ENCODE results near the gene FBN1. TPM values are rescaled to one million over a fixed set of nuclear protein-coding genes. Genes with fewer than 3 reads are reported as not detected.

Gene FBN1
- total and polyA plus RNA-seq, 2 experiments from 2014 or later, result 1.9 to 3.8 TPM

DNA sequence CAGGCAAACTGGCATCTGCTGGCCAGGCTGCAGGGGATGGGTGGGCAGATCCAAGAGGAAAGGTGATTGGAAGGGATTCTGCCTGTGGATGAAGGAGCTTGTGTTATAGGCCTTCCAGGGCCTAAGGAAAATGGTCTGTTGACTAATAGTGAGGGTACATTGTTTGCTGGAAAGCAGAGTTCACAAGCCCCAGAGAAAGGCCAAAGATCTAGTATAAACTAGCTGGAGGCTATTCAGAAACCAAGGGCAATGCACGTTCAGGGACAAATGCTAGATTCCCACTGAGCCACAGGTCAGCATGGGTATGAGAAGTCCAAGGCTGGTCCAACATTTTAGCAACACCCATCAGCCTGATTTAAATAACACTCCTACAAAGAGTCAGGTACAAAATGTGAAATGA lies 74.7 kb downstream of the FBN1 start (continued):
- TF ChIP-seq, protein P1, sequence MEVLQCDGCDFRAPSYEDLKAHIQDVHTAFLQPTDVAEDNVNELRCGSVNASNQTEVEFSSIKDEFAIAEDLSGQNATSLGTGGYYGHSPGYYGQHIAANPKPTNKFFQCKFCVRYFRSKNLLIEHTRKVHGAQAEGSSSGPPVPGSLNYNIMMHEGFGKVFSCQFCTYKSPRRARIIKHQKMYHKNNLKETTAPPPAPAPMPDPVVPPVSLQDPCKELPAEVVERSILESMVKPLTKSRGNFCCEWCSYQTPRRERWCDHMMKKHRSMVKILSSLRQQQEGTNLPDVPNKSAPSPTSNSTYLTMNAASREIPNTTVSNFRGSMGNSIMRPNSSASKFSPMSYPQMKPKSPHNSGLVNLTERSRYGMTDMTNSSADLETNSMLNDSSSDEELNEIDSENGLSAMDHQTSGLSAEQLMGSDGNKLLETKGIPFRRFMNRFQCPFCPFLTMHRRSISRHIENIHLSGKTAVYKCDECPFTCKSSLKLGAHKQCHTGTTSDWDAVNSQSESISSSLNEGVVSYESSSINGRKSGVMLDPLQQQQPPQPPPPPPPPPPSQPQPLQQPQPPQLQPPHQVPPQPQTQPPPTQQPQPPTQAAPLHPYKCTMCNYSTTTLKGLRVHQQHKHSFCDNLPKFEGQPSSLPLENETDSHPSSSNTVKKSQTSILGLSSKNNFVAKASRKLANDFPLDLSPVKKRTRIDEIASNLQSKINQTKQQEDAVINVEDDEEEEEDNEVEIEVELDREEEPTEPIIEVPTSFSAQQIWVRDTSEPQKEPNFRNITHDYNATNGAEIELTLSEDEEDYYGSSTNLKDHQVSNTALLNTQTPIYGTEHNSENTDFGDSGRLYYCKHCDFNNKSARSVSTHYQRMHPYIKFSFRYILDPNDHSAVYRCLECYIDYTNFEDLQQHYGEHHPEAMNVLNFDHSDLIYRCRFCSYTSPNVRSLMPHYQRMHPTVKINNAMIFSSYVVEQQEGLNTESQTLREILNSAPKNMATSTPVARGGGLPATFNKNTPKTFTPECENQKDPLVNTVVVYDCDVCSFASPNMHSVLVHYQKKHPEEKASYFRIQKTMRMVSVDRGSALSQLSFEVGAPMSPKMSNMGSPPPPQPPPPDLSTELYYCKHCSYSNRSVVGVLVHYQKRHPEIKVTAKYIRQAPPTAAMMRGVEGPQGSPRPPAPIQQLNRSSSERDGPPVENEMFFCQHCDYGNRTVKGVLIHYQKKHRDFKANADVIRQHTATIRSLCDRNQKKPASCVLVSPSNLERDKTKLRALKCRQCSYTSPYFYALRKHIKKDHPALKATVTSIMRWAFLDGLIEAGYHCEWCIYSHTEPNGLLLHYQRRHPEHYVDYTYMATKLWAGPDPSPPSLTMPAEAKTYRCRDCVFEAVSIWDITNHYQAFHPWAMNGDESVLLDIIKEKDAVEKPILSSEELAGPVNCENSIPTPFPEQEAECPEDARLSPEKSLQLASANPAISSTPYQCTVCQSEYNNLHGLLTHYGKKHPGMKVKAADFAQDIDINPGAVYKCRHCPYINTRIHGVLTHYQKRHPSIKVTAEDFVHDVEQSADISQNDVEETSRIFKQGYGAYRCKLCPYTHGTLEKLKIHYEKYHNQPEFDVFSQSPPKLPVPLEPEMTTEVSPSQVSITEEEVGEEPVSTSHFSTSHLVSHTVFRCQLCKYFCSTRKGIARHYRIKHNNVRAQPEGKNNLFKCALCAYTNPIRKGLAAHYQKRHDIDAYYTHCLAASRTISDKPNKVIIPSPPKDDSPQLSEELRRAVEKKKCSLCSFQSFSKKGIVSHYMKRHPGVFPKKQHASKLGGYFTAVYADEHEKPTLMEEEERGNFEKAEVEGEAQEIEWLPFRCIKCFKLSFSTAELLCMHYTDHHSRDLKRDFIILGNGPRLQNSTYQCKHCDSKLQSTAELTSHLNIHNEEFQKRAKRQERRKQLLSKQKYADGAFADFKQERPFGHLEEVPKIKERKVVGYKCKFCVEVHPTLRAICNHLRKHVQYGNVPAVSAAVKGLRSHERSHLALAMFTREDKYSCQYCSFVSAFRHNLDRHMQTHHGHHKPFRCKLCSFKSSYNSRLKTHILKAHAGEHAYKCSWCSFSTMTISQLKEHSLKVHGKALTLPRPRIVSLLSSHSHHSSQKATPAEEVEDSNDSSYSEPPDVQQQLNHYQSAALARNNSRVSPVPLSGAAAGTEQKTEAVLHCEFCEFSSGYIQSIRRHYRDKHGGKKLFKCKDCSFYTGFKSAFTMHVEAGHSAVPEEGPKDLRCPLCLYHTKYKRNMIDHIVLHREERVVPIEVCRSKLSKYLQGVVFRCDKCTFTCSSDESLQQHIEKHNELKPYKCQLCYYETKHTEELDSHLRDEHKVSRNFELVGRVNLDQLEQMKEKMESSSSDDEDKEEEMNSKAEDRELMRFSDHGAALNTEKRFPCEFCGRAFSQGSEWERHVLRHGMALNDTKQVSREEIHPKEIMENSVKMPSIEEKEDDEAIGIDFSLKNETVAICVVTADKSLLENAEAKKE (CRISPR knock-in tag; IDR thresholded peaks at IDR 0.05), result no peak
- TF ChIP-seq CREB1 (CRISPR knock-in tag; IDR thresholded peaks at IDR 0.05; ENCODE audit: low read depth) (no peak), ZNF331 (CRISPR knock-in tag; IDR thresholded peaks at IDR 0.05; ENCODE audit: low read depth) (no peak)

DNA sequence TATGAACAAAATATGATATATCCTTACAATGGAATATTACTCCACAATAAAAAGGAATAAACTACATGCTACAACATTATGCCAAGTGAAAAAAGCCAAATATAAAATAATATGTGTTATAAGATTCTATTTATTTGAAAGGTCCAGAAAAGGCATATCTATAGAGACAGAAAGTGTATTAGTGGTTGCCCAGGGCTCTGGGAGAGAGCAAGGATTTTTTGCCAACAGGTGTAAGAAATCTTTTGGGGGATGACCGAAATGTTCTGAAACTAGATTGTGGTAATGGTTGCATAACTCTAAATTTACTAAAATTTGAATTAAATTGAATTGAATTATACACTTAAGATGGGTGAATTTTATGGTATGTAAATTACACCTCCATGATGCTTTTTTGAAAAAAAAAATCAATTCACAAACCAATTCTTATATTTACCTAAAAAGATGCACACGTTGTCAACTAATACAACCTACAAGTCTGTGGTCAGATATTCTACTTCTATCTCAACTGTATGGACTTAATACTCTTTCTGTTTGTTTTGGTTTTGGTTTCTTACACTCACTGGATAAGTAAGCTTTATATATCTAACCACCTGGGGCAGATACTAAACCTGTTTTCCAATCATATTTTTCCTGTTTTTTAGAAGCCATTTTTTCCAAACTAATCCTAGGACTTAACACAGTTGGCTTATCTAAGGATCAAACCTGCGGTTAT lies 75.8 kb downstream of the FBN1 start:
- no peaks in the 10 kb centered on the region for H3K4me1 ChIP-seq (ENCODE audit: insufficient read depth)
- H3K36me3 Mint-ChIP-seq (ENCODE audit: low read depth), result no peaks in the 10 kb centered on the region
- H3K27ac ChIP-seq (ENCODE audit: low read depth), result no peak overlapping the region
- no peak overlapping the region for H3K4me3 Mint-ChIP-seq
- H3K4me2 ChIP-seq, result no peak overlapping the region
- H3K4me1 Mint-ChIP-seq, result peaks cover 7% of the 10 kb centered on the region; the same call in 1 of the 3 replicates
- no peaks in the 10 kb centered on the region for H3K36me3 ChIP-seq (ENCODE audit: insufficient read depth)
- H4K20me1 ChIP-seq (replicated peaks; ENCODE audit: insufficient read depth), result no peaks in the 10 kb centered on the region
- no peaks in the 10 kb centered on the region for H3F3A ChIP-seq (replicated peaks; ENCODE audit: low read depth)
- DNase-seq (ENCODE audit: low spot score) (no peak), ATAC-seq (no peak)
- H3K27me3 ChIP-seq (ENCODE audit: insufficient read depth), result no peaks in the 10 kb centered on the region
- H3K9me2 ChIP-seq (ENCODE audit: insufficient read depth), result no peaks in the 10 kb centered on the region
- no peaks in the 10 kb centered on the region for H3K27me3 Mint-ChIP-seq (ENCODE audit: insufficient read depth, low read depth, poor library complexity)
- H3K4me3 ChIP-seq, result no peak overlapping the region
- H2AFZ ChIP-seq, result no peak overlapping the region
- no peak overlapping the region for H3K27ac Mint-ChIP-seq
- no peaks in the 10 kb centered on the region for H3K79me2 ChIP-seq (replicated peaks; ENCODE audit: insufficient read depth)
- no peaks in the 10 kb centered on the region for H3K9me3 Mint-ChIP-seq
- TF ChIP-seq CREB1 (CRISPR knock-in tag; IDR thresholded peaks at IDR 0.05; ENCODE audit: low read depth) (no peak), EZH2phosphoT487 (IDR thresholded peaks at IDR 0.05; ENCODE audit: unreplicated experiment) (no peak), STAT1 (IDR thresholded peaks at IDR 0.05; ENCODE audit: unreplicated experiment) (no peak), JUNB (IDR thresholded peaks at IDR 0.05; ENCODE audit: unreplicated experiment) (no peak), POLR2AphosphoS5 (IDR thresholded peaks at IDR 0.05; ENCODE audit: low read depth) (no peak), NANOG (IDR thresholded peaks at IDR 0.05; ENCODE audit: borderline replicate concordance) (no peak)
- TF ChIP-seq, protein P2, sequence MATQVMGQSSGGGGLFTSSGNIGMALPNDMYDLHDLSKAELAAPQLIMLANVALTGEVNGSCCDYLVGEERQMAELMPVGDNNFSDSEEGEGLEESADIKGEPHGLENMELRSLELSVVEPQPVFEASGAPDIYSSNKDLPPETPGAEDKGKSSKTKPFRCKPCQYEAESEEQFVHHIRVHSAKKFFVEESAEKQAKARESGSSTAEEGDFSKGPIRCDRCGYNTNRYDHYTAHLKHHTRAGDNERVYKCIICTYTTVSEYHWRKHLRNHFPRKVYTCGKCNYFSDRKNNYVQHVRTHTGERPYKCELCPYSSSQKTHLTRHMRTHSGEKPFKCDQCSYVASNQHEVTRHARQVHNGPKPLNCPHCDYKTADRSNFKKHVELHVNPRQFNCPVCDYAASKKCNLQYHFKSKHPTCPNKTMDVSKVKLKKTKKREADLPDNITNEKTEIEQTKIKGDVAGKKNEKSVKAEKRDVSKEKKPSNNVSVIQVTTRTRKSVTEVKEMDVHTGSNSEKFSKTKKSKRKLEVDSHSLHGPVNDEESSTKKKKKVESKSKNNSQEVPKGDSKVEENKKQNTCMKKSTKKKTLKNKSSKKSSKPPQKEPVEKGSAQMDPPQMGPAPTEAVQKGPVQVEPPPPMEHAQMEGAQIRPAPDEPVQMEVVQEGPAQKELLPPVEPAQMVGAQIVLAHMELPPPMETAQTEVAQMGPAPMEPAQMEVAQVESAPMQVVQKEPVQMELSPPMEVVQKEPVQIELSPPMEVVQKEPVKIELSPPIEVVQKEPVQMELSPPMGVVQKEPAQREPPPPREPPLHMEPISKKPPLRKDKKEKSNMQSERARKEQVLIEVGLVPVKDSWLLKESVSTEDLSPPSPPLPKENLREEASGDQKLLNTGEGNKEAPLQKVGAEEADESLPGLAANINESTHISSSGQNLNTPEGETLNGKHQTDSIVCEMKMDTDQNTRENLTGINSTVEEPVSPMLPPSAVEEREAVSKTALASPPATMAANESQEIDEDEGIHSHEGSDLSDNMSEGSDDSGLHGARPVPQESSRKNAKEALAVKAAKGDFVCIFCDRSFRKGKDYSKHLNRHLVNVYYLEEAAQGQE (IDR thresholded peaks at IDR 0.05; ENCODE audit: unreplicated experiment), result no peak
- TF ChIP-seq, protein P3, sequence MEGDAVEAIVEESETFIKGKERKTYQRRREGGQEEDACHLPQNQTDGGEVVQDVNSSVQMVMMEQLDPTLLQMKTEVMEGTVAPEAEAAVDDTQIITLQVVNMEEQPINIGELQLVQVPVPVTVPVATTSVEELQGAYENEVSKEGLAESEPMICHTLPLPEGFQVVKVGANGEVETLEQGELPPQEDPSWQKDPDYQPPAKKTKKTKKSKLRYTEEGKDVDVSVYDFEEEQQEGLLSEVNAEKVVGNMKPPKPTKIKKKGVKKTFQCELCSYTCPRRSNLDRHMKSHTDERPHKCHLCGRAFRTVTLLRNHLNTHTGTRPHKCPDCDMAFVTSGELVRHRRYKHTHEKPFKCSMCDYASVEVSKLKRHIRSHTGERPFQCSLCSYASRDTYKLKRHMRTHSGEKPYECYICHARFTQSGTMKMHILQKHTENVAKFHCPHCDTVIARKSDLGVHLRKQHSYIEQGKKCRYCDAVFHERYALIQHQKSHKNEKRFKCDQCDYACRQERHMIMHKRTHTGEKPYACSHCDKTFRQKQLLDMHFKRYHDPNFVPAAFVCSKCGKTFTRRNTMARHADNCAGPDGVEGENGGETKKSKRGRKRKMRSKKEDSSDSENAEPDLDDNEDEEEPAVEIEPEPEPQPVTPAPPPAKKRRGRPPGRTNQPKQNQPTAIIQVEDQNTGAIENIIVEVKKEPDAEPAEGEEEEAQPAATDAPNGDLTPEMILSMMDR (conservative IDR thresholded peaks at IDR 0.05; ENCODE audit: low read depth in 2 of 2), result no peak
- TF ChIP-seq, protein P4, sequence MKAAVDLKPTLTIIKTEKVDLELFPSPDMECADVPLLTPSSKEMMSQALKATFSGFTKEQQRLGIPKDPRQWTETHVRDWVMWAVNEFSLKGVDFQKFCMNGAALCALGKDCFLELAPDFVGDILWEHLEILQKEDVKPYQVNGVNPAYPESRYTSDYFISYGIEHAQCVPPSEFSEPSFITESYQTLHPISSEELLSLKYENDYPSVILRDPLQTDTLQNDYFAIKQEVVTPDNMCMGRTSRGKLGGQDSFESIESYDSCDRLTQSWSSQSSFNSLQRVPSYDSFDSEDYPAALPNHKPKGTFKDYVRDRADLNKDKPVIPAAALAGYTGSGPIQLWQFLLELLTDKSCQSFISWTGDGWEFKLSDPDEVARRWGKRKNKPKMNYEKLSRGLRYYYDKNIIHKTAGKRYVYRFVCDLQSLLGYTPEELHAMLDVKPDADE (IDR thresholded peaks at IDR 0.05), result no peak
